ENCODE measurements around the gene MMP15.
"Not testable (repeated sequence)": the region's sequence is repeated elsewhere in the genome, so short reads cannot be mapped to it uniquely, and the experiment has no call there.

The MMP15 gene

DNA sequence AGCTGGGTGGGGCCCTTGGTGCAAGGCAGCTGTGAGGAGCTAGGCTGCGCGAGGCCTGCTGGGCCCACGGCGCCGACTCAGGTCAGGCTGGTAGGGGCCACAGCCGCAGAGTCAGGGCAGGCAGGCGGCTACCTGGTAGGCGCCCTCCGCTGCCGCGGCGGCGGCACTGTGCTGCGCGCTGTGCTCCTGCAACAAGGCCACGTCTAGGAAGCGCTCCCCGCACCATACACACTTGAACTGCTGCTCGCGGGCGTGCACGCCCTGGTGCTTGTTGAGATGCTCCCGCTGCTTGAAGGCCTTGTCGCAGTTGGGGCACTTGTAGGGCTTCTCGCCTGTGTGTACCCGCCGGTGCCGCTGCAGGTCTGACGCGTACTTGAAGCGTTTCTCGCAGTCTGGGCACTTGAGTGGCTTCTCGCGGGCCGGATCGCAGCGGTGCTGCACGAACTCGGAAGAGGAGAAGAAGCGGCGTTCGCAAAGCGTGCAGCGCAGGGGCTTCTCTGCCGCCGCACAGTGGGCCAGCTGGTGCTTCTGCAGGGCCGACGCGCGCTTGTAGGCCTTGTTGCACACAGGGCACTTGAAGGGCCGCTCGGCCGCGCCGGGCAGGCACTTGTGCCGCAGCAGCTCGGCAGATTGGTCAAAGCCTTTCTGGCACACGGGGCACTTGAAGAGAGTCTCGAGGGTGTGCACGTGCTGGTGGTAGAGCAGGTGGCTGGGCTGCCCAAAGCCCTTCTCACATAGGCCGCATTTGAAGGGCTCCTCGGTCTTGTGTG, 29.0 kb upstream of the MMP15 start:
- no peak for DNase-seq

DNA sequence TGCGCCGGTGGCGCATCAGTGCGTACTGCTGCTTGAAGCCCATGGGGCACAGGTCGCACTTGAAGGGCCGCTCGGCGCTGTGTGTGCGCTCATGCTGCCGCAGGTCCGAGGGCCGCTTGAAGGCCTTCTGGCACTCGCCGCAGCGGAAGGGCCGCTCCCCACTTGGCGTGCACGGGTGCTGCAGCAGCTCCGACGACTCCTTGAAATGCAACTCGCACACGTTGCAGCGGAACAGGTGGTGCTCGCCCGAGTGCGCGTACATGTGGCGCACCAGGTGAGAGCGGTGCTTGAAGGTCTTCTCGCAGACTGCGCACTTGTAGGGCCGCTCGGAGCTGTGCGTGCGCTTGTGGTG, 28.4 kb upstream of the MMP15 start:
- no peak for DNase-seq

DNA sequence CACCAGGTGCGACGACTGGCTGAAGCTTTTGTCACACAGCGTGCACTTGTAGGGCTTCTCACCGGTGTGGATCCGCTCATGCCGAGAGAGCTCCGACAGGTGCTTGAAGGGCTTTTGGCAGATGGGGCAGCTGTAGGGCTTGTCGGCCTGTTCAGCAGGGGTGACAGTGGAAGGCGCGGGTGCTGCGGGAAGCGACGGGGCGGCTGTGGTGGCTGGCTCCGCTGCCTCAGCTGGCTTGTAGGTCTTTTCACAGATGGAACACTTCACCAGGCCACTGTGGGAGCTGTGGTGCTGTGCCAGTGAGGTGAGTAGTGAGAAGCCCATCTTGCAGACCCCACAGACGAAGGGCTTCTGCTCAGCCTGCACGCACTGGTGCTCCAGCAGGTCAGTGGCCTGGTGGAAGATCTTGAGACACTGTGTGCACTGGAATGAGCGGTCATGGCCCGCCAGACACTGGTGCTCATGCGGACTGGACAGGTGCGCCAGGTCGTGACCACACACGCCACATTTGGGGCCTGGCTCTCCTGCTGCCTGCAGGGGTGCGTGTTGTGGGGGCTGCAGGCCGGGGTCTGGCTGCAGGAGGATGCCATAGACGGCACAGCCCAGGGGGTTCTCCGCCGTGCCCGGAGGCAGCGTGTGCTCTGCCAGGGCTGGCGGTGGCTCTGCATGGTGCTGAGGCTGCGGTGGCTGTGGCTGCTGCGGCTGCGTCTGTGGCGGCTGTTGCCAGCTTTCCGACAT, 27.9 kb upstream of the MMP15 start:
- no peak for DNase-seq

DNA sequence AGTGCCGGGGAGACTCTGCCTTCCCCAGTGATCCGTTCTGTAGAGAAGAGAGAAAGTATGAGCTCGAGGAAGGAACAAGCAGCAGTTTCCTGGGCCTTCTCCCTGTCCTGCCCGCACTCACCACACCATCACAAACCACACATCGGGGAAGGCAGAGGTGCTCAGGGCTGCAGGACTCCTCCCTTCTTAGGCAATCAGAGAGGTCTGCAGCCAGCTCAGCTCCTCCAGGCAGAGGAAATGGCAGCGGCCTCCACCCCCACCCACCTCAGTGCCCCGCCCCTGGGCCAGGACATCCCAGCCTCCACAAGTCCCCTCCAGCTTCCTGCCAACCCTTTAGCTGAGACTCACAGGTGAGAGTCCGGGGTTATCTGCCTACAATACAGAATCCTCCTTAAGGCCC, 27.1 kb upstream of the MMP15 start:
- DNase-seq, result peak; percentile 76

DNA sequence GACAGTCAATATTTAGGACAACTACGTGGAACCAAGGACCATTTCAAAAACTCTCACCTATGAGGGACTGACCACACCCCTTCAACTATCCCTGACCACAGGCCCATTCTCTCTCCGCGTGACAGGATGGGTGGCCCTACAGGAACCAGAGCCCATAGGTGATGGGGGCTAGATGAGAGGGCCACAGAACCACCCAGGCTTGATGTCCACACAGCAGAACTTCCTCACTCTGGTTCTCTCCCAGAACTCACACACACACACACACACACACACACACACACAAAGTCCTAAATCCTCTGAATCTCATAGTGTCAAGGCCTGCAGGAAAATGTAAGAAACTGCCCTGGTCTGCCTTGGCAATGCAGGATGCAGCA, 26.6 kb upstream of the MMP15 start:
- DNase-seq, result no peak

- no peak for DNase-seq
Observed at GRCh38 chr16:57999366-57999970, 26.1 kb upstream of the MMP15 start.

GRCh38 chr16:57999971-58000705, 25.4 kb upstream of the MMP15 start, which contains the start of gene ZNF319:
Gene ZNF319, minus strand, starts transcription at chr16:58000672. Its CDS starts 2,407 bp downstream, at chr16:57998265.
- DNase-seq, result peak; percentile 68

DNA sequence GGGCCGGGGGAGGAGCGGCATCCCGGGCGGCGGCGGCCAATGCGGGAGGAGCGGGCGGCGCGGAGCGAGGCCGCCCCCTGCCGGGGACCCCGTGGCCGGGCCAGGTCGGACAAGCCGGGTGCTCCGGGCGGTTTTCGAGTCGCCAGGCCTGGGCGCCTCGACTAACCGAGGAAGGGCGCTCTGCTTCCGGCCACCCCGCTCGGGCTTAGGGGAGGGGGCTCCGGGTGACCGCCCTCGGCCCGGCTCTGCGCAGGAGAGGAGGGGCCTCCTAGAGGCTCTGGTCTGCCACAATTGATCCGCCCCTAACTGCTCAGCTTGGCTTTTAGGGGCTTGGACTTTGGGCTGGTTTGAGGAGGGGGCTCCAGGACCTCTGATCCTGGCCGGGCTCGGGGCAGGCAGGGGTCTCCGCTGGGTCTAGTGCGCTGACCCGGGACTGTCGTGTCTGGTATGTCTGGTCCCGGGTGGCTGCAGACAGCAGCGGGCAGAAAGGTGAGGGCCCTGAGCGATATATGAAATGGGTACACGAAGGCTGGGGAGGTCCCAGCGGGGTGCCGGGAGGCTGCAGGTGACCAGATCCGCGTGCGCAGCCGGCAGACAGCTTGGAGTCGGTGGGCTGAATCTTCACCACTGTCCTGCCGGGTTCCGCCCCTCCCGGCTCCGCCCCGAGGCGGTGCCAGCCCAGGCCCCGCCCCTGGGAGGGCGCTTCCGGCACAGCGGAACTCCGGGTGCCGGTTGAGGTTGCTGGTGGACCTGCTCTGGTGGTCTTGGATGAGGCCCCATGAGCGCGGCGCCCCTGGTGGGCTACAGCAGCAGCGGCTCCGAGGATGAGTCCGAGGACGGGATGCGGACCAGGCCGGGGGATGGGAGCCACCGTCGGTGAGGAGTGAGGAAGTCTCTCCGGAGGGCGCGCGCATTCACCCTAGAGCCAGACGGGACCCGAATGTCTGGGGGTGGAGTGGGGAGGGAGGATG, 24.6 kb upstream of the MMP15 start, which contains the start of gene USB1:
USB1 (plus strand) TSS at position 702 of the 971 bp plus-strand sequence; CDS start at position 779, 77 bp downstream.
- DNase-seq, result peak; percentile 93

GRCh38 chr16:58001781-58002415, 23.7 kb upstream of the MMP15 start:
- DNase-seq, result no peak

DNA sequence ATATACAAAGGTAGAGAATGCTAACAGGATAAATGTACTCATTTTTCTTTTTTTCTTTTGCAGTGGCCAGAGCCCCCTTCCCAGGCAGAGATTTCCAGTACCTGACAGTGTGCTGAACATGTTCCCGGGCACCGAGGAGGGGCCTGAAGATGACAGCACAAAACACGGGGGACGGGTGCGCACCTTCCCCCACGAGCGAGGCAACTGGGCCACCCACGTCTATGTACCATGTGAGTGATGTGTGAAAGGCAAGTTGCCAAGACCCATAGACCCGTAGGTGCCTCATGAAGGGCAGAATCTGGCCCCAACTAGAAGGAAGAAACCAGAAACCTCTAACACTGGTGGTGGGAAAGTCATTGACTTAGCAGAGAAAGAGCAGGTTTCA, 23.1 kb upstream of the MMP15 start:
- DNase-seq, result no peak

- no peak for DNase-seq
Observed at GRCh38 chr16:58002936-58003335, 22.6 kb upstream of the MMP15 start.

DNA sequence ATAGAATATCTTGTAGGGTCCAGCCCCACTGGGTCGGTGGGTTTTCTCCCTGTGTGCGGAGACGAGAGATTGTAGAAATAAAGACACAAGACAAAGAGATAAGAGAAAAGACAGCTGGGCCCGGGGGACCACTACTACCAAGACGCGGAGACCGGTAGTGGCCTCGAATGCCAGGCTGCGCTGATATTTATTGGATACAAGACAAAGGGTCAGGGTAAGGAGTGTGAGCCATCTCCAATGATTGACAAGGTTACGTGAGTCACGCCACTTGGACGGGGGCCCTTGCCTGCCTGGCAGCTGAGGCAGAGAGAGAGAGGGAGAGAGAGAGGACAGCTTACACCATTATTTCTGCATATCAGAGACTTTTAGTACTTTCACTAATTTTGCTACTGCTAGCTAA, 20.8 kb upstream of the MMP15 start:
- not testable (repeated sequence) for DNase-seq

GRCh38 chr16:58009856-58010416, 15.6 kb upstream of the MMP15 start:
- no peak for DNase-seq

- DNase-seq, result no peak
Observed at GRCh38 chr16:58010886-58011285, 14.7 kb upstream of the MMP15 start.

- no peak for DNase-seq
Observed at GRCh38 chr16:58011652-58012051, 13.9 kb upstream of the MMP15 start.

DNA sequence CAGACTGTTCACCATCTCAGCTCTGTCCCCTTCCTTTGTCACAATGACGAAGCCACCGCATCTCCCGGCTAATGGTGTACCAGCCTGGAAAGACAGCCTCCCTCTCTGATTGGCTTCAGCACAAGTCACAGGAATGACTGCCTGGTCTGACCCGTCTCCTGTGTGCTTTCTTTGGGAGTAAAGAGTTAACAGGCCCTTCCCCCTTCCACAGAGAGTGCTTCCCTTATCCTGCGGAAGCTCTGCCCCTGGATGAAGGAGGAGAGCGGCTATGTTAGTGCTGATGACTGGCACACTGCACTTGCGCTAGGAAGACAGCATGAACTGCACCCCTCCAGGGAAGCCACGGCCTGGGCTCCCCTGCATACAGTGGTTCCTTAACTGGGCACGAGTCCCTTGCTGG, 13.1 kb upstream of the MMP15 start:
- DNase-seq, result no peak

- no peak for DNase-seq
Observed at GRCh38 chr16:58013201-58013956, 12.2 kb upstream of the MMP15 start.

DNA sequence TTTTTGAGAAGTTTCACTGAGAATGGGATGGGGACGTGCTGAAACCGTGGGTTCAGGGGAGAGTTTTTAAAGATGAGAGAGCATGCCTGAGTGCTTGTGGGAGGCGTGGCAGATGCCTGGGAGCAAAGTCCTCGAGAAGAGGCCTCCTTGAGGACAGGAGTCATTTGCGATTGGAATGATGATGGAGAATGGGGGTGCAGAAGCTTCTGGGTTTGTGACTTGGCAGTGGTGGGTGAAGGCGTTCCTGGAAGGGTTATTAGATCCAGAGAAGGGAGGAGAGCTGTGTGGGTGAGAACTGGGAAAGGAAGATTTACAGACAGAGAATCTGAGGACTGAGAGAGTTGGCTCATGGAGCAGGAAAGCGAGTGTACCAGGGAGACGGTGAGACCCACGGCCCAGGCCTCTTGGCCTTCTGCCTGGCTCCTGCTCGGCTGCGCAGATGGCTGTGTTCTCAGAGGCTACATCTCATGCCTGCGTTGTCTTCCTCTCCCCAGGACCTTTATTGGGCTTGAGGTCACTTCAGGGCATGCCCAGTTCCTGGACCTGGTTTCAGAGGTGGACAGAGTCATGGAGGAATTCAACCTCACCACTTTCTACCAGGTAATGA, 8.6 kb upstream of the MMP15 start:
- DNase-seq, result no peak

GRCh38 chr16:58018803-58019202, 6.8 kb upstream of the MMP15 start:
- no peak for DNase-seq

Data from activated CD8-positive, alpha-beta memory T cell treated with anti-CD3 and anti-CD28 coated beads, Interleukin-2, amount 50 U/mL, for 48 hours (primary cell).